GM18858 (cell line): ENCODE results near the gene GALNT14.

Experiments
- ATAC-seq: cut with Tn5 transposase; IDR thresholded peaks from one replicate; pipeline ENCODE4 v1.9.1; 2021; ENCODE audit not compliant: unreplicated experiment

The GALNT14 gene

DNA sequence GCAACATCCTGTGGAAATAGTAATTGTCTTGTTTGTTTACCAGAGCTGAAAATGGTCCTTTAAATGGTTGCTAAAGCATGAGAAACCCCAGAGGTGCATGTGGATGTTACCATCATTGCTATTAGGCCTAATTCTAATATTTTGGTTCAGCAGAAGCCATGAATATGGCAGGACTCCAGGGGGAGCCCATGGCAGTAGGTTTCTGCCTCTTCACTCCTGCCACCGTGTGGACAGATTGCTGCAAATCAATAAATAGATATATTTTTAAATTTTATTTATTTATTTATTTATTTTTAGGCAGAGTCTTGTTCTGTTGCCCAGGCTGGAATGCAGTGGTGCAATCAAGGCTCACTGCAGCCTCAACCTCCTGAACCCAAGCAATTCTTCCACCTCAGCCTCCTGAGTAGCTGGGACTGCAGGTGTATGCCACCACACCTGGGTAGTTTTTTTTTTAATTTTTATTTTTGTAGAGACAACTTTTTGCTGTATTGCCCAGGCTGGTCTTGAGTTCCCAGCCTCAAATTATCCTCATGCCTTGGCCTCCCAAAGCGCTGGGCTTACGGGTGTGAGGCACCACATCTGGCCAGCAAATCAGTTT is 276.1 kb downstream of the GALNT14 start:
- no peak for ATAC-seq

DNA sequence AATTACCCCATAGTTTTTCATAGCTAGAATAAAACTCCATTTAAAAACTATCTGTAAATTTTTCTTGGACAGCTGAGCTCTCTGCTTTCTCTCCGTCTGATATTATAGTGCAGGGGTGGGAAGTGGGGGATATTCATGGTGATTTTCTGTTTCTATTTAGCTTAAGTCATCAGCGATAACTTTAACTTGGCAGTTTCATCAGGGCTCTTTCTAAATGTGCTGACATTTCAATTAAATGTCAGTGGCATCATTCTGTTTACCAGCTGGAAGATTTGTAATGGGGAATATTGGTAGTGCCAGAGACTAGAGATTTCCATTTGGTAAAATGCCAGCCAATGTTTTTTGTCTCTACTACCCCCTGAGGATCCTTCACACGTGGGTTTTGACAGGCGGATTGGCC is 277.5 kb downstream of the GALNT14 start:
- no peak for ATAC-seq
